ENCODE data around the gene ADGRV1. TPM values are rescaled to one million over a fixed set of nuclear protein-coding genes. Genes with fewer than 3 reads are reported as not detected.

Gene ADGRV1
- total RNA-seq, 1 experiment from 2014 or later, result not detected

- Mint-ChIP-seq H3K27ac (ENCODE audit: low read depth, unreplicated experiment) (no peak overlapping the region), H3K4me3 (ENCODE audit: unreplicated experiment) (no peak overlapping the region), H3K9me3 (ENCODE audit: unreplicated experiment) (peaks cover 6% of the 10 kb centered on the region), H3K27me3 (ENCODE audit: insufficient read depth, unreplicated experiment) (peaks cover 14% of the 10 kb centered on the region), H3K4me1 (ENCODE audit: insufficient read depth, unreplicated experiment) (no peaks in the 10 kb centered on the region), H3K36me3 (ENCODE audit: insufficient read depth, unreplicated experiment) (no peaks in the 10 kb centered on the region)
- ChIA-PET POLR2A (interaction anchor here (0.6 to 1.4 kb wide), 6 partner anchors 12 to 1761 kb away, joined by 3 to 6 read pairs (median 4); partner anchors contain the start of gene ARRDC3), CTCF (interaction anchor here (0.7 to 7.8 kb wide), 20 partner anchors 9 to 1864 kb away, joined by 3 to 67 read pairs (median 4); no protein-coding TSS in a partner anchor)
- BruUV-seq (replicated peaks), result no TSS peak
- peak; percentile 62 for DNase-seq (ENCODE audit: unreplicated experiment)
- intact Hi-C loops (cut with micrococcal nuclease), result loop anchor here (5.0 kb wide), 1 partner anchor 615 kb away; no protein-coding TSS in a partner anchor
- TF ChIP-seq CTCF (IDR thresholded peaks at IDR 0.05; ENCODE audit: unreplicated experiment), result peak; percentile 65
These were observed 244.1 kb downstream of the ADGRV1 start for GRCh38 chr5:90802474-90803317.

- Mint-ChIP-seq H3K9me3 (ENCODE audit: unreplicated experiment) (no peaks in the 10 kb centered on the region), H3K27ac (ENCODE audit: low read depth, unreplicated experiment) (no peak overlapping the region), H3K4me1 (ENCODE audit: insufficient read depth, unreplicated experiment) (no peaks in the 10 kb centered on the region), H3K27me3 (ENCODE audit: insufficient read depth, unreplicated experiment) (peaks cover 14% of the 10 kb centered on the region), H3K4me3 (ENCODE audit: unreplicated experiment) (no peak overlapping the region), H3K36me3 (ENCODE audit: insufficient read depth, unreplicated experiment) (no peaks in the 10 kb centered on the region)
- no TSS peak for BruUV-seq (replicated peaks)
- TF ChIP-seq CTCF (IDR thresholded peaks at IDR 0.05; ENCODE audit: unreplicated experiment), result no peak
- no peak for DNase-seq (ENCODE audit: unreplicated experiment)
- intact Hi-C loops (cut with micrococcal nuclease), result loop anchor here (5.0 kb wide), 1 partner anchor 614 kb away; no protein-coding TSS in a partner anchor
- ChIA-PET CTCF (interaction anchor here (0.7 to 7.8 kb wide), 10 partner anchors 10 to 1864 kb away, joined by 3 to 67 read pairs (median 4); no protein-coding TSS in a partner anchor), POLR2A (interaction anchor here (1.4 kb wide), 1 partner anchor 580 kb away, joined by 4 read pairs; the partner anchor contains the start of gene ARRDC3)
These were observed 244.8 kb downstream of the ADGRV1 start for GRCh38 chr5:90803381-90803780.

- CTCF ChIA-PET, result interaction anchor here (0.7 to 7.8 kb wide), 8 partner anchors 11 to 1865 kb away, joined by 3 to 67 read pairs (median 4); no protein-coding TSS in a partner anchor
These were observed 245.3 kb downstream of the ADGRV1 start for GRCh38 chr5:90803876-90804275.

More at GRCh38 chr5:90803876-90804275, 245.3 kb downstream of the ADGRV1 start:
- peak; percentile 30 for DNase-seq (ENCODE audit: unreplicated experiment)
- BruUV-seq (replicated peaks), result no TSS peak
- TF ChIP-seq CTCF (IDR thresholded peaks at IDR 0.05; ENCODE audit: unreplicated experiment), result no peak
- POLR2A ChIA-PET, result interaction anchor here (1.4 kb wide), 1 partner anchor 579 kb away, joined by 4 read pairs; the partner anchor contains the start of gene ARRDC3
- intact Hi-C loops (cut with micrococcal nuclease), result loop anchor here (5.0 kb wide), 1 partner anchor 613 kb away; no protein-coding TSS in a partner anchor
- Mint-ChIP-seq H3K27ac (ENCODE audit: low read depth, unreplicated experiment) (no peak overlapping the region), H3K36me3 (ENCODE audit: insufficient read depth, unreplicated experiment) (no peaks in the 10 kb centered on the region), H3K4me3 (ENCODE audit: unreplicated experiment) (no peak overlapping the region), H3K4me1 (ENCODE audit: insufficient read depth, unreplicated experiment) (no peaks in the 10 kb centered on the region), H3K27me3 (ENCODE audit: insufficient read depth, unreplicated experiment) (peaks cover 14% of the 10 kb centered on the region), H3K9me3 (ENCODE audit: unreplicated experiment) (no peaks in the 10 kb centered on the region)
